ENCODE data around the gene SQOR. TPM values are rescaled to one million over a fixed set of nuclear protein-coding genes. Genes with fewer than 3 reads are reported as not detected.

Gene SQOR
- total RNA-seq, 2 donors from 2014 or later = 21.2 to 30.7 TPM

DNA sequence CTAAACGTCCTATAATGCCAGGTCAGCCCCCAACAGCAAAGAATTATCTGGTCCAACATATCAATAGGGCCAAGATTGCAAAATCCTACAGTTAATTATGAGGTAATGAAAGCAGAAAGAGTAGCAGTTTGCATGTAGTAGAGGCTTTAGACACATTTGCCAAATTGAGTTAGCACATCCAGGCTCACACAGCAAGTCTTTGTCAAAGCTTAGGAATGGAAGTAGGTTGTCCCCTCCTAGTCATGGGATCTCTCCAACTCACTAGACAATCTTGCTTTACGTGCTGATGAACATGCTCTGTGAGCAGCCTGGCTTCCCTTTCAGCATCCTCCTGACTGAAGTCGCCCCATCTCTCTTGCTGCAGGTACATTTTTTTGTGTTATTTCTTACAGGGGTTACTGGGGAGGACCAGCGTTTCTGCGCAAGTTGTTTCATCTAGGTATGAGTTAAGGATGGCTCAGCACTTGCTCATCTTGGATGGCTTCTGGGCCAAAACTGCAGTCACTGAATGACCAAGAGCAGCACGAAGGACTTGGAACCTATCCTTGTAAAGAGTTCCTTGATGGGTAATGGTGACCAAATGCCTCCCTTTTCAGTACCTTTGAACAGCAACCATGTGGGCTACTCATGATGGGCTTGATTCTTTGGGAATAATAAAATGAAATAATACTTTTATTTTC, 55.9 kb downstream of the SQOR start:
- Histone ChIP-seq H3K36me3 (peaks cover 47% of the 10 kb centered on the region), H3K4me3 (no peak overlapping the region), H3K27me3 (no peaks in the 10 kb centered on the region), H3K27ac (no peak overlapping the region), H3K9me3 (no peaks in the 10 kb centered on the region), H3K4me1 (no peaks in the 10 kb centered on the region)
- DNase-seq (ENCODE audit: low spot score) = no peak
- TF ChIP-seq, protein P1, sequence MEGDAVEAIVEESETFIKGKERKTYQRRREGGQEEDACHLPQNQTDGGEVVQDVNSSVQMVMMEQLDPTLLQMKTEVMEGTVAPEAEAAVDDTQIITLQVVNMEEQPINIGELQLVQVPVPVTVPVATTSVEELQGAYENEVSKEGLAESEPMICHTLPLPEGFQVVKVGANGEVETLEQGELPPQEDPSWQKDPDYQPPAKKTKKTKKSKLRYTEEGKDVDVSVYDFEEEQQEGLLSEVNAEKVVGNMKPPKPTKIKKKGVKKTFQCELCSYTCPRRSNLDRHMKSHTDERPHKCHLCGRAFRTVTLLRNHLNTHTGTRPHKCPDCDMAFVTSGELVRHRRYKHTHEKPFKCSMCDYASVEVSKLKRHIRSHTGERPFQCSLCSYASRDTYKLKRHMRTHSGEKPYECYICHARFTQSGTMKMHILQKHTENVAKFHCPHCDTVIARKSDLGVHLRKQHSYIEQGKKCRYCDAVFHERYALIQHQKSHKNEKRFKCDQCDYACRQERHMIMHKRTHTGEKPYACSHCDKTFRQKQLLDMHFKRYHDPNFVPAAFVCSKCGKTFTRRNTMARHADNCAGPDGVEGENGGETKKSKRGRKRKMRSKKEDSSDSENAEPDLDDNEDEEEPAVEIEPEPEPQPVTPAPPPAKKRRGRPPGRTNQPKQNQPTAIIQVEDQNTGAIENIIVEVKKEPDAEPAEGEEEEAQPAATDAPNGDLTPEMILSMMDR (IDR thresholded peaks at IDR 0.05) = no peak

DNA sequence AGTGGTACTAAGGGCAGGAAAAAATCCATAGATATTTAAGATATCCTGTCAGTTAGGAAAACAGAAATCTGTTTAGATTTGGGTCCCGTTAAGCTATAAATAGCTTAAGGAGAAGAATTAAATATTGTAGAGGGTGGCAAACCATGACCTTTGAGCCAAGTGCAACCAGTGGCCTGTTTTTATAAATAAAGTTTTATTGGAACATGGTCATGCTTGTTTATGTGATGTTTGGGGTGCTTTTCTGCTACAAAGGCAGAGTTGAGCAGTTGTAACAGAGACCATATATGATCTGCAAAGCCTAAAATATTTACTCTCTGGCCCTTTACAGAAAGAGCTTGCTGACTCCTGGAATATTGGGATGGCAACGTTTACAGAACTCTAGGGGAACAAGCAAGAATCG, 66.3 kb downstream of the SQOR start:
- TF ChIP-seq, protein P1 (IDR thresholded peaks at IDR 0.05) = no peak
- peaks cover 0 to 10% of the 10 kb centered on the region in 2 donors for H3K4me1 ChIP-seq
- no peak for DNase-seq (ENCODE audit: low spot score)
- H3K4me3 ChIP-seq = no peak overlapping the region
- no peaks in the 10 kb centered on the region for H3K27me3 ChIP-seq
- no peaks in the 10 kb centered on the region for H3K9me3 ChIP-seq
- H3K27ac ChIP-seq = no peak overlapping the region
- H3K36me3 ChIP-seq = no peaks in the 10 kb centered on the region

GRCh38 chr15:45702041-45702440, 67.2 kb downstream of the SQOR start:
- no peak overlapping the region for H3K27ac ChIP-seq
- no peaks in the 10 kb centered on the region for H3K9me3 ChIP-seq
- H3K27me3 ChIP-seq = no peaks in the 10 kb centered on the region
- no peaks in the 10 kb centered on the region for H3K36me3 ChIP-seq
- no peak for DNase-seq (ENCODE audit: low spot score)
- no peak overlapping the region for H3K4me3 ChIP-seq
- TF ChIP-seq, protein P1 (IDR thresholded peaks at IDR 0.05) = no peak
- H3K4me1 ChIP-seq = peaks cover 0 to 10% of the 10 kb centered on the region in 2 donors

GRCh38 chr15:45703670-45704328, 69.0 kb downstream of the SQOR start:
- TF ChIP-seq, protein P1 (IDR thresholded peaks at IDR 0.05) = no peak
- H3K4me1 ChIP-seq = peaks cover 0 to 10% of the 10 kb centered on the region in 2 donors
- no peaks in the 10 kb centered on the region for H3K36me3 ChIP-seq
- H3K4me3 ChIP-seq = peak overlapping the region in 1 of 2 donors; percentile 53
- H3K27ac ChIP-seq = no peak overlapping the region
- no peaks in the 10 kb centered on the region for H3K9me3 ChIP-seq
- H3K27me3 ChIP-seq = no peaks in the 10 kb centered on the region
- no peak for DNase-seq (ENCODE audit: low spot score)

GRCh38 chr15:45704329-45705249, 69.8 kb downstream of the SQOR start:
- DNase-seq (ENCODE audit: low spot score) = no peak
- H3K36me3 ChIP-seq = no peaks in the 10 kb centered on the region
- no peaks in the 10 kb centered on the region for H3K27me3 ChIP-seq
- H3K27ac ChIP-seq = no peak overlapping the region
- peaks cover 0 to 10% of the 10 kb centered on the region in 2 donors for H3K4me1 ChIP-seq
- peak overlapping the region; percentile 45 to 53 for H3K4me3 ChIP-seq
- H3K9me3 ChIP-seq = no peaks in the 10 kb centered on the region
- TF ChIP-seq, protein P1 (IDR thresholded peaks at IDR 0.05) = no peak

Measured in right atrium auricular region (tissue), 2 donors.